Neural cell (in vitro differentiated cells): ENCODE data around the gene SPTB.

Source experiments
- EP300 ChIP-seq: fragments of 450-650 bp; conservative IDR thresholded peaks from 2 replicates; pipeline ENCODE4 v1.6.1; 2014; ENCODE audit warnings: antibody characterized with exemption, mild to moderate bottlenecking, moderate library complexity; ENCODE audit not compliant: poor library complexity, severe bottlenecking
- EZH2 ChIP-seq: fragments of 200-600, 300-800 bp; shearing (Covaris generic), sonication (generic); IDR thresholded peaks from 2 replicates; pipeline ENCODE4 v1.6.1; 2014; ENCODE audit warnings: antibody characterized with exemption, low read length, borderline replicate concordance, mild to moderate bottlenecking; ENCODE audit not compliant: insufficient read depth, poor library complexity, severe bottlenecking
- SMC3 ChIP-seq: fragments of 450-650 bp; conservative IDR thresholded peaks from 2 replicates; pipeline ENCODE4 v1.6.1; 2014; ENCODE audit warnings: antibody characterized with exemption, mild to moderate bottlenecking, moderate library complexity; ENCODE audit not compliant: poor library complexity
- TAF1 ChIP-seq: IDR thresholded peaks from 2 replicates; pipeline ENCODE4 v1.6.1; 2012; ENCODE audit warnings: low read depth
- TF ChIP-seq, protein P1 (sequence below): fragments of 450-650 bp; IDR thresholded peaks from 2 replicates; pipeline ENCODE4 v1.5.1; 2014; ENCODE audit warnings: antibody characterized with exemption, mild to moderate bottlenecking, moderate library complexity; ENCODE audit not compliant: poor library complexity, severe bottlenecking
- TF ChIP-seq, protein P2 (sequence below): IDR thresholded peaks from 2 replicates; pipeline ENCODE4 v1.6.1; 2012; ENCODE audit warnings: borderline replicate concordance

DNA sequence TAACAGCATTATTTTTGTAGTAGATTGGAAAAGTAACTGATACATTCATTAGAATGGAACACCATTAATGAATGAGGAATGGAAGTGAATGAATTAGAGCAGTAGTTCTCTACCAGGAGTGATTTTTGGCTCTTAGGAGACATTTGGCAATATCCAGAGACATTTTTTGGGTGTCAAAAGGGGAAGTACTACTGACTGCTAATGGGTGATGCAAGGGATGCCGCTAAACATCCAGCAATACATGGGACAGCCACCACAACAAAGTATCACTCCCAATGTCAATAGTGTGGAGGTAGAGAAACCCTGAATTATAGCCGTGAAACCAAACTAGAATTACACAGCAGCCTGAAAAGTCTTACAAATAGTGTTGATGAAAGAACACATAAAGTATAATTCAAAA is 36.1 kb upstream of the SPTB start:
- TF ChIP-seq EZH2, result no peak
- TF ChIP-seq SMC3, result no peak
- TF ChIP-seq, protein P1, sequence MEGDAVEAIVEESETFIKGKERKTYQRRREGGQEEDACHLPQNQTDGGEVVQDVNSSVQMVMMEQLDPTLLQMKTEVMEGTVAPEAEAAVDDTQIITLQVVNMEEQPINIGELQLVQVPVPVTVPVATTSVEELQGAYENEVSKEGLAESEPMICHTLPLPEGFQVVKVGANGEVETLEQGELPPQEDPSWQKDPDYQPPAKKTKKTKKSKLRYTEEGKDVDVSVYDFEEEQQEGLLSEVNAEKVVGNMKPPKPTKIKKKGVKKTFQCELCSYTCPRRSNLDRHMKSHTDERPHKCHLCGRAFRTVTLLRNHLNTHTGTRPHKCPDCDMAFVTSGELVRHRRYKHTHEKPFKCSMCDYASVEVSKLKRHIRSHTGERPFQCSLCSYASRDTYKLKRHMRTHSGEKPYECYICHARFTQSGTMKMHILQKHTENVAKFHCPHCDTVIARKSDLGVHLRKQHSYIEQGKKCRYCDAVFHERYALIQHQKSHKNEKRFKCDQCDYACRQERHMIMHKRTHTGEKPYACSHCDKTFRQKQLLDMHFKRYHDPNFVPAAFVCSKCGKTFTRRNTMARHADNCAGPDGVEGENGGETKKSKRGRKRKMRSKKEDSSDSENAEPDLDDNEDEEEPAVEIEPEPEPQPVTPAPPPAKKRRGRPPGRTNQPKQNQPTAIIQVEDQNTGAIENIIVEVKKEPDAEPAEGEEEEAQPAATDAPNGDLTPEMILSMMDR, result no peak
- TF ChIP-seq, protein P2, sequence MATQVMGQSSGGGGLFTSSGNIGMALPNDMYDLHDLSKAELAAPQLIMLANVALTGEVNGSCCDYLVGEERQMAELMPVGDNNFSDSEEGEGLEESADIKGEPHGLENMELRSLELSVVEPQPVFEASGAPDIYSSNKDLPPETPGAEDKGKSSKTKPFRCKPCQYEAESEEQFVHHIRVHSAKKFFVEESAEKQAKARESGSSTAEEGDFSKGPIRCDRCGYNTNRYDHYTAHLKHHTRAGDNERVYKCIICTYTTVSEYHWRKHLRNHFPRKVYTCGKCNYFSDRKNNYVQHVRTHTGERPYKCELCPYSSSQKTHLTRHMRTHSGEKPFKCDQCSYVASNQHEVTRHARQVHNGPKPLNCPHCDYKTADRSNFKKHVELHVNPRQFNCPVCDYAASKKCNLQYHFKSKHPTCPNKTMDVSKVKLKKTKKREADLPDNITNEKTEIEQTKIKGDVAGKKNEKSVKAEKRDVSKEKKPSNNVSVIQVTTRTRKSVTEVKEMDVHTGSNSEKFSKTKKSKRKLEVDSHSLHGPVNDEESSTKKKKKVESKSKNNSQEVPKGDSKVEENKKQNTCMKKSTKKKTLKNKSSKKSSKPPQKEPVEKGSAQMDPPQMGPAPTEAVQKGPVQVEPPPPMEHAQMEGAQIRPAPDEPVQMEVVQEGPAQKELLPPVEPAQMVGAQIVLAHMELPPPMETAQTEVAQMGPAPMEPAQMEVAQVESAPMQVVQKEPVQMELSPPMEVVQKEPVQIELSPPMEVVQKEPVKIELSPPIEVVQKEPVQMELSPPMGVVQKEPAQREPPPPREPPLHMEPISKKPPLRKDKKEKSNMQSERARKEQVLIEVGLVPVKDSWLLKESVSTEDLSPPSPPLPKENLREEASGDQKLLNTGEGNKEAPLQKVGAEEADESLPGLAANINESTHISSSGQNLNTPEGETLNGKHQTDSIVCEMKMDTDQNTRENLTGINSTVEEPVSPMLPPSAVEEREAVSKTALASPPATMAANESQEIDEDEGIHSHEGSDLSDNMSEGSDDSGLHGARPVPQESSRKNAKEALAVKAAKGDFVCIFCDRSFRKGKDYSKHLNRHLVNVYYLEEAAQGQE, result no peak
- TF ChIP-seq EP300, result no peak
- TF ChIP-seq TAF1, result no peak
